ENCODE data around the gene MKNK2. TPM values are rescaled to one million over a fixed set of nuclear protein-coding genes. Genes with fewer than 3 reads are reported as not detected.

MKNK2 gene
- polyA plus RNA-seq, 3 donors: 16.9 to 333 (median 21.8) TPM

DNA sequence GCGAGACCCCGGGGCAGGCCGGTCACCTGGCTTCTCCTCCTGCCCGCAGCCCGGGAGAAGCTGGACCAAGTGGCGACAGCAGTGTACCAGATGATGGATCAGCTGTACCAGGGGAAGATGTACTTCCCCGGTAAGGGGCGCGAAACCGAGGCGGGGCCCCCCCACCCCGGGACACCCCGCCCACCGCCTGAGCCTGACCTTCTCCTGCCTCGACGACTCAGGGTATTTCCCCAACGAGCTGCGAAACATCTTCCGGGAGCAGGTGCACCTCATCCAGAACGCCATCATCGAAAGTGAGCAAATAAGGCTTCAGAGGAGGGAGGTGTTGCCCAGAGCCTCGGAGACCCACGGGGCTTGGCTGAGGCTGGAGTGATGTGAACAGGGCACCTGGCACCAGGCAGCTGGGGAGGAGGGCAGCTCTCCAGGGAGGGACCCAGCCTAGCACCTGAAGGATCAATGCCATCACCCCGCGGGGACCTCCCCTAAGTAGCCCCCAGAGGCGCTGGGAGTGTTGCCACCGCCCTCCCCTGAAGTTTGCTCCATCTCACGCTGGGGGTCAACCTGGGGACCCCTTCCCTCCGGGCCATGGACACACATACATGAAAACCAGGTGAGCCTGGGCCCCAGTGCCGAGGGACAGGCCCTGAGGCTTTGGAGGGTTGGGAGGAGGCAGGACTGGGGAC, 46.3 kb upstream of the MKNK2 start:
- Histone ChIP-seq H3K4me3 (replicated peaks in 1 of 3; ENCODE audit: low read depth in 2 of 3, low read length in 3 of 3) (peak overlapping the region; percentile 29 to 70 (median 36)), H3K36me3 (replicated peaks in 1 of 2; ENCODE audit: control insufficient read depth in 1 of 2, insufficient read depth in 2 of 2, low read length in 2 of 2) (peaks cover 31 to 38% of the 10 kb centered on the region in 2 donors), H3K9ac (ENCODE audit: insufficient read depth, low read length, poor library complexity, severe bottlenecking) (peak overlapping the region; percentile 20), H4K20me1 (ENCODE audit: insufficient read depth, low read length) (peaks cover 45% of the 10 kb centered on the region), H3K27me3 (ENCODE audit: control insufficient read depth in 2 of 2, insufficient read depth in 2 of 2, low read length in 2 of 2) (no peaks in the 10 kb centered on the region), H3K4me2 (replicated peaks; ENCODE audit: extremely low read depth, low read length, poor library complexity, severe bottlenecking) (peak overlapping the region; percentile 82), H2AFZ (ENCODE audit: insufficient read depth, low read depth, low read length, poor library complexity, severe bottlenecking) (peak overlapping the region; percentile 51), H3K4me1 (ENCODE audit: control insufficient read depth in 1 of 2, insufficient read depth in 2 of 2, low read length in 2 of 2) (peaks cover 35 to 42% of the 10 kb centered on the region in 2 donors), H3K27ac (ENCODE audit: low read depth in 1 of 2, low read length in 2 of 2) (peak overlapping the region; percentile 55 to 59), H3K9me3 (replicated peaks in 1 of 2; ENCODE audit: control insufficient read depth in 1 of 2, insufficient read depth in 1 of 2, low read length in 2 of 2) (no peaks in the 10 kb centered on the region), H3K79me2 (ENCODE audit: insufficient read depth, low read length) (peaks cover 38% of the 10 kb centered on the region)
- H3K4me1 Mint-ChIP-seq: peaks cover 33% of the 10 kb centered on the region
- H3K27me3 Mint-ChIP-seq (ENCODE audit: low read depth in 3 of 3): peaks cover 0 to 4% (median 0%) of the 10 kb centered on the region in 3 donors
- 26% methylated on average over 29 of the region's 30 CpGs for WGBS (ENCODE audit: insufficient coverage)
- DNase-seq: peak in 1 of 3 donors; percentile 48
- peak overlapping the region; percentile 76 to 92 (median 83) for H3K27ac Mint-ChIP-seq
- intact Hi-C loops (cut with micrococcal nuclease): loop anchor here (2.0 to 5.0 kb wide), 4 partner anchors 35 to 79 kb away; partner anchors contain the start of gene AP3D1 (in 2 of the 2)
- H3K4me3 Mint-ChIP-seq: peak overlapping the region; percentile 76 to 90
- TF ChIP-seq, protein P1, sequence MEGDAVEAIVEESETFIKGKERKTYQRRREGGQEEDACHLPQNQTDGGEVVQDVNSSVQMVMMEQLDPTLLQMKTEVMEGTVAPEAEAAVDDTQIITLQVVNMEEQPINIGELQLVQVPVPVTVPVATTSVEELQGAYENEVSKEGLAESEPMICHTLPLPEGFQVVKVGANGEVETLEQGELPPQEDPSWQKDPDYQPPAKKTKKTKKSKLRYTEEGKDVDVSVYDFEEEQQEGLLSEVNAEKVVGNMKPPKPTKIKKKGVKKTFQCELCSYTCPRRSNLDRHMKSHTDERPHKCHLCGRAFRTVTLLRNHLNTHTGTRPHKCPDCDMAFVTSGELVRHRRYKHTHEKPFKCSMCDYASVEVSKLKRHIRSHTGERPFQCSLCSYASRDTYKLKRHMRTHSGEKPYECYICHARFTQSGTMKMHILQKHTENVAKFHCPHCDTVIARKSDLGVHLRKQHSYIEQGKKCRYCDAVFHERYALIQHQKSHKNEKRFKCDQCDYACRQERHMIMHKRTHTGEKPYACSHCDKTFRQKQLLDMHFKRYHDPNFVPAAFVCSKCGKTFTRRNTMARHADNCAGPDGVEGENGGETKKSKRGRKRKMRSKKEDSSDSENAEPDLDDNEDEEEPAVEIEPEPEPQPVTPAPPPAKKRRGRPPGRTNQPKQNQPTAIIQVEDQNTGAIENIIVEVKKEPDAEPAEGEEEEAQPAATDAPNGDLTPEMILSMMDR (IDR thresholded peaks at IDR 0.05): no peak
- H3K36me3 Mint-ChIP-seq: peaks cover 36 to 53% of the 10 kb centered on the region in 2 donors
- peaks cover 0 to 3% (median 0%) of the 10 kb centered on the region in 7 donors for H3K9me3 Mint-ChIP-seq

DNA sequence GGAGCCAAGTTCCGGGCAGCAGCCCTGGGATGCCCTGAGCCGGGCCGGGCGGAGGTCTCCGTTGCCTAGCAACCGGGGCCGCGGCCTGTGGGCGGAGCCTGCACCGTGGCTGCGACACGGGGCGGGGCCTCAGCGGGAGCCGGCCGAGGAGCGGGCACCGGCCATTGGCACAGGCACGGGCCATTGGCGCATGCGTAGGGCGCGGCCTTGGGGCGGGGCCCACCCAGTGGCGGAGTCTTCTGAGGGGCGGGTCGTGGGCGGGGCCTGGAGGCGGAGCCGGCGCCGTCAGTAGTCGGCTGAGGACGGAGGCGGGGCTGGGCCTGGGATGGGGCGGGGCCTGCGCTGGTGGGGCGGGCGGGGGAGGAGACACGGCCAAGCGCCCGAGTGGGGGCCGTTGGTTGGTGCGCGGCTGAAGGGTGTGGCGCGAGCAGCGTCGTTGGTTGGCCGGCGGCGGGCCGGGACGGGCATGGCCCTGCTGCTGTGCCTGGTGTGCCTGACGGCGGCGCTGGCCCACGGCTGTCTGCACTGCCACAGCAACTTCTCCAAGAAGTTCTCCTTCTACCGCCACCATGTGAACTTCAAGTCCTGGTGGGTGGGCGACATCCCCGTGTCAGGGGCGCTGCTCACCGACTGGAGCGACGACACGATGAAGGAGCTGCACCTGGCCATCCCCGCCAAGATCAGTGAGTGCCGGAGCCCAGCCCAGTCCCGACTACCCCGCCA, 45.6 kb upstream of the MKNK2 start, which contains the start of gene IZUMO4:
Gene IZUMO4 (plus strand): TSS at position 436 of the 723 bp plus-strand sequence. CDS start 31 bp downstream, at position 467.
- DNase-seq: peak; percentile 97 to 98 (median 98)
- H4K20me1 ChIP-seq (ENCODE audit: insufficient read depth, low read length): peaks cover 42% of the 10 kb centered on the region
- peaks cover 0 to 4% (median 0%) of the 10 kb centered on the region in 3 donors for H3K27me3 Mint-ChIP-seq (ENCODE audit: low read depth in 3 of 3)
- peaks cover 42 to 49% of the 10 kb centered on the region in 2 donors for H3K4me1 ChIP-seq (ENCODE audit: control insufficient read depth in 1 of 2, insufficient read depth in 2 of 2, low read length in 2 of 2)
- H3K27ac Mint-ChIP-seq: peak within 1 kb of the TSS; percentile 100
- peaks cover 25 to 31% of the 10 kb centered on the region in 2 donors for H3K36me3 ChIP-seq (replicated peaks in 1 of 2; ENCODE audit: control insufficient read depth in 1 of 2, insufficient read depth in 2 of 2, low read length in 2 of 2)
- H3K9ac ChIP-seq (ENCODE audit: insufficient read depth, low read length, poor library complexity, severe bottlenecking): peak within 1 kb of the TSS; percentile 89
- H3K9me3 ChIP-seq (replicated peaks in 1 of 2; ENCODE audit: control insufficient read depth in 1 of 2, insufficient read depth in 1 of 2, low read length in 2 of 2): no peaks in the 10 kb centered on the region
- H3K27ac ChIP-seq (ENCODE audit: low read depth in 1 of 2, low read length in 2 of 2): peak within 1 kb of the TSS; percentile 96 to 98
- H3K9me3 Mint-ChIP-seq: peaks cover 0 to 3% (median 0%) of the 10 kb centered on the region in 7 donors
- peak within 1 kb of the TSS; percentile 51 for H2AFZ ChIP-seq (ENCODE audit: insufficient read depth, low read depth, low read length, poor library complexity, severe bottlenecking)
- TF ChIP-seq, protein P1 (IDR thresholded peaks at IDR 0.05): peak; percentile 41
- H3K79me2 ChIP-seq (ENCODE audit: insufficient read depth, low read length): peaks cover 39% of the 10 kb centered on the region
- H3K4me1 Mint-ChIP-seq: peaks cover 40% of the 10 kb centered on the region
- WGBS (ENCODE audit: insufficient coverage): under 1% methylated on average over 63 of the region's 70 CpGs
- peak within 1 kb of the TSS; percentile 97 for H3K4me2 ChIP-seq (replicated peaks; ENCODE audit: extremely low read depth, low read length, poor library complexity, severe bottlenecking)
- intact Hi-C loops (cut with micrococcal nuclease): loop anchor here (1.0 to 5.0 kb wide), 6 partner anchors 11 to 78 kb away; partner anchors contain the start of gene AP3D1 (in 2 of the 2)
- H3K4me3 ChIP-seq (replicated peaks in 1 of 3; ENCODE audit: low read depth in 2 of 3, low read length in 3 of 3): peak within 1 kb of the TSS; percentile 49 to 99 (median 95)
- H3K27me3 ChIP-seq (ENCODE audit: control insufficient read depth in 2 of 2, insufficient read depth in 2 of 2, low read length in 2 of 2): no peaks in the 10 kb centered on the region
- H3K4me3 Mint-ChIP-seq: peak within 1 kb of the TSS; percentile 91 to 99
- H3K36me3 Mint-ChIP-seq: peaks cover 30 to 46% of the 10 kb centered on the region in 2 donors

All from CD14-positive monocyte (primary cell).